SHP77 (cell line): Measurements from ENCODE around the gene KIF12.

Experiments
- DNase-seq, 2 experiments: peaks; one replicate each; lab custom pipeline; 2025; lab: John Stamatoyannopoulos, UW

The KIF12 gene

DNA sequence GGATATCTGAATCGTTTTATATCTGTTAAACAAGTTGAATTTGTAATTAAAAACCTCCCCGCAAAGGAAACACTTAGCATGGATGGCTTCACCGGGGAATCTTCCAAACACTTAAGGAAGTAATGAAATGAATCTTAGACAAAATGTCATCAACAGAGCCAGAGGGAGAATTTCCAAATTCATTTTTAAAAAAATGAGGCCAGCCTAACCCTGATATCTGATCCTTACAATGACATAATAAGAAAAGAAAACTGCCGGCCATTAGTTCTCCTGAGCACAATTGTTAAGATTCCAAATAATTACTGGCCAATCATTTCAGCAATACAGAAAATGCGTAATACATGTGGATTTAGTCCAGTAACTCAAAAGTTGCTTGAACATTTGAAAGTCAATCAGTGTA, 6.1 kb upstream of the KIF12 start:
- no peak for DNase-seq

- no peak for DNase-seq
Observed at GRCh38 chr9:114102484-114102883, 3.4 kb upstream of the KIF12 start.

GRCh38 chr9:114100536-114100935, 1.4 kb upstream of the KIF12 start:
- DNase-seq, result no peak

- no peak for DNase-seq
Observed at GRCh38 chr9:114099669-114100270, 678 bp upstream of the KIF12 start.

DNA sequence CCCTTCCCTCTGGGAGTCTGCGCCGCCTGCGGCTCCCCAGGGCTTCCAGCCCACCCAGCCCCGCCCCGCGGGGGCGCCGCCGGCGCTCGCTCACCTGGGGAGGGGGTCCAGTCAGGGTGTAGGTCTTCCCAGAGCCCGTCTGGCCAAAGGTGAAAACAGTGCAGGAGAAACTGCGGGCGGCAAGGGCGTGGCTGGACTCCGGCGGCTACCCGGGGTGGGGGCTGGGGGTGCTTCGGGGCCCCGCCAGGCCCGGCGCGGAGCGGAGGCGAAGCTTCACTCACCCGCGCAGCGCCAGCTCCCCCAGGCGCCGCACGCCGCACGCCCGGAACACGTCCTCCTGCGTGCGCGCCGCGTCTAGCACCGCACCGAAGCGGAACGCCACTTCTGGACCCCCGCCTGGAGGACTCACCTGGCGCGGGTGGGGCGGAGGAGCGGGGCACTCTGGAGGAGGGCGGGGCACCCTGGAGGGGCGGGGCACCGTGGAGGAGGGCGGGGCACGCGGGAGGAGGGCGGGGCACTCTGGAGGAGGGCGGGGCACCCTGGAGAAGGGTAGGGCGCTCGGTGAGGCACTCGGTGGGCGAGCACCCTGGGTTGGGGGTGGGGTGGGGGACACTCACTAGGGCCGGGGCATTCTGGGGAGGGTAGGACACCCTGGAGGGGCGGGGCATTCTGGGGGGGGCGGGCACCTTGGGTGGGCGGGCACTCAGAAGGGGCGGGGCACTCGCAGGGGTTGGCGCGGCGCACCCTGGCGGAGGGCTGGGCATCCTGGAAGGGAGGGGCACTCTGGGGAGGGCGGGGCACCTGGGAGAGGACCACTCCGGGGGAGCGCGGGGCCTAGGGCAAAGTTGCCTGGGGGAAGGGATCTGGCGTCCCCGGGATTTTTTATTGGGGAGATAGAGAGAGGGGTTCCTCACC, 814 bp downstream of the KIF12 start:
- DNase-seq, result no peak

DNA sequence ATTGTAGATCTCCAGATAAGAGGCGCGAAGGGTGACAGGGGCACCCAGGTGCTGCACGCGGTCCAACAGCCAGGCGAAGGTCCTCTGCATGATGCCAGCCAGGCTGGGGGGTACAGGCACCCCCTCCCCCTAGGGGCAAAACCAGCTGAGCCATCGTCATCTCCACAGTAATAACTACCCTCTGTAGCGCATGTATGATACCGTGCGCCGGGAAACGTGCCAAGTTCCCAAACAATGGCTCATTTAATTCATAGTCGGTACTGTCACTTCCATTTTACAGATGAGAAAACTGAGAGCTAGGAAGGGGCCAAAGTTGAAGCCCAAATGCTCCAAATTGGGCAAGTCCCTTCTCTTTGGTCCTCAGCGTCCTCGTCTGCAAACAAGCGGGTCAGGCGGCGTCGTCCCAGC, 1.5 kb downstream of the KIF12 start:
- DNase-seq, result no peak

DNA sequence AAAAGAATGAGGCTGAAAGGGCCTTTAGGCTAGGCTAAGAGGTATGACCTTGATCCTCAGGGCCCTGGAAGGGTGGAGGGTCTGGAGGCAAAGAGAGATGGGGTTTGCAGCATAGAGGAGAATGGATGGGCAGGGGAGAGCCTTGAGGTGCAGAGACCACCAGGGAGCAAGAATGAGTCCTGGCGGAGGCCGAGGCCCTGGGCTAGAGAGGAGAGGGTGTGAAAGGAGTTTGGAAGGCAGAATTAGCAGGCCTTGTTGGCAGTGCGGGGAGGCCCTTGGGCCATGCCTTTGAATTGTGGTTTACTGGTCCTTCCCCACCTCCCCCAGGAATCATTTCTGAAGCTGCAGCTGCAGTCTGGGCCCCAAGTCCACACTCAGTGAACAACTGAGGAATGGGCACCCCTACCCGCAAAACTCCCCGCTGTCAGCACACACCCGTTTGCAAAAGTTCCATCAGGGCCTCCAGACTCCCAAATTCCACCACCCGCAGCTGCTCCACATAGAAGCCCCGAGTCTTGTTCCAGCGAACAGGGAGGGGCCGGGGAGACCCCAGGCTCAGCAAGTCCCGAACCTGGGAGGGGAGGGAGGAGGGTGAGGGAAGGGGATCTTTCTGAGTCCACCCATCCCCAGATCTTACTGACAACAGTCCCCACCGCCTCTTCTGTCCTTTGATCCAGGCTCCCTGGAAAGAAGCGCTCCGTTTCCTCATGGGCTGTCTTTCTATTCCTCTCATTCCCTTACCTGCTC, 2.1 kb downstream of the KIF12 start:
- no peak for DNase-seq

- no peak for DNase-seq
Observed at GRCh38 chr9:114096041-114096511, 3.0 kb downstream of the KIF12 start.

- DNase-seq, result no peak
Observed at GRCh38 chr9:114094971-114095370, 4.1 kb downstream of the KIF12 start.

GRCh38 chr9:114093761-114094505, 5.2 kb downstream of the KIF12 start:
- no peak for DNase-seq

GRCh38 chr9:114093031-114093471, 6.0 kb downstream of the KIF12 start:
- no peak for DNase-seq

DNA sequence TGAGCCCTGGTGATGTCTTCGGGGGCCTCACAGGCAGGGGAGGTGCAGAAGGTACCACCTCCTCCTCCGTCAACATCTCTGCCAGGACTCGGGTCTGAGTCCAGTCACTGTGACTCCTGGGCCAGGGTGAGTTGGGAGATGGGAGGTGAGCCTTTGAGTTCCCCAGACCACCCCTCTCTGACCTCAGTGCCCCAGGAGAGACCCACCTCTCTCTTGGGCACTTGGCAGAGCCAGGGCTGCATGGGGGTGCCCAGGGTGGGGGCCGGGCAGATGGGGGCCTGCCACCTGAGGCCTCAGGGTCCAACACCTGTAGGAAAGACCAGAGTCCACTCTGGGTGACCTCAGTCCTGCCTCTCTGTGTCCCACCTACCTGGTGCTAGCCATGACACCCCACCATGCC, 6.8 kb downstream of the KIF12 start:
- DNase-seq, result no peak

GRCh38 chr9:114091711-114092110, 7.4 kb downstream of the KIF12 start:
- no peak for DNase-seq

DNA sequence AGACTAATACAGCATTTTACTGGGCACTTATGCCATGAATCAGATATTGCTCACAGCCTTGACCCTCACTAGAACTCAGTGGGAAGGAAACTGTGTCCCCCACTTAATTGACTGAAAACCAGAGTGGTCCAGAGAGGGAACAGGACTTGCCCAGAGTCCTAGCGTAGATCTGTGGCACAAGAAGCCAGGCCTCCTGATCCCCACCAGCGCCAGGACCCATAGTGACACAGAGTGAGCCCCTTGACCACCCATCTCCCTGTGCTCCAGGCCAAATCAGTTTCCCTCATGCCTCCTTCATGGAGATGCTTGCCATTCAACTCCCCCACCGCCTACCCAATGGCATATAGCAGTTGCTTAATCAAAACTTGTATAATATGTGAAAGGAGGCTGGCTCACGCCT, 8.3 kb downstream of the KIF12 start:
- no peak for DNase-seq

DNA sequence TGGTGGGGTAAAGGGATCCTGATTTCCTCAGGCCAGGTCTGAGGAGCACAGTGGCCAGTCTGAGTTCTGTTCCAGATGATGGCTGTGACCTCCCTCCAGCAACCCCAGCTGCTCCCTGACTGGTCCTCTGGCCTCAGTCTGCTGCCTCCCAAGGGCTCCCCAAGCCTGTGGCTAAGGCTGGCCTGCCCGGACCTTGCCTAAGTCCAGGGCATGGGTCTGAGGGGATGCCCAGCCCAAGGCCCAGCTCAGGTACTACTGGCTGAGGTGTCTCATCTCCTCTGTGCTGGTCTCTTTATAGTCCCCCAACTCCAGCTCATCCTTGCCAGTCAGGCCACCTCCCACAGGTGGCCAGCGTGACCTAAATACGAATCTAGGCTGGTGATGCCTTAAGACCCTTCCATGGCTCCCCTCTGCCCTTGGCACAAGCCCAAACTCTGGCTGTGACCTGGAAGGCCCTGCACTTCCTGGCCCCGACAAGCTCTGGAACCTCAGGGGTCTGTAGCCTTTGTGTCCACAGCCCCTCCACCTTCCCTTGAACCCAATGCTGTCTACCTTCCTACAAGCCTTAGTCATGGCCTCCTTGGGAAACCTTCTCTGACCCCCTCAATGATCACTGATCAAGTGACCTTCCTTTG, 9.8 kb downstream of the KIF12 start:
- no peak for DNase-seq

- no peak for DNase-seq
Observed at GRCh38 chr9:114088571-114089170, 10.4 kb downstream of the KIF12 start.

GRCh38 chr9:114087721-114088120, 11.4 kb downstream of the KIF12 start:
- no peak for DNase-seq

GRCh38 chr9:114086607-114087006, 12.5 kb downstream of the KIF12 start:
- DNase-seq, result no peak

DNA sequence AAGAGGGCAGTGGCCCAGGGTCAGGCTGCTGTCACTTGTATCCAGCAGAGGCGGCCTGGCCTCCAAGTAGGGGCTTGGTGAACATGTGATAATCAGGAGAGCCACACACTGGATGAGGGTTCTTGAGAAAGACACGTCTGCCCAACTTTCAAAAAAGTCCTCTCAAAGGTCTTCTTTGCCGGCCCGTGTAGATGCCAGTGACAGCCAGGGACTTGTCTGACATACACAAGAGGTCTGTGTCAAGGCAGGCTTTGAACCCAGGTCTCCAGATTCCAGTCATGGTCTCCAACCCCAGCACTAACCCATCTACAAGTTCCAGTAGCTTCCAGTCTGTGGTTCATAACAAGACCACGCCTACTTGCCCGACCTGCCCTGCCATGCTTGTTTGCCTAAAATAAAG, 13.1 kb downstream of the KIF12 start:
- no peak for DNase-seq

- DNase-seq, result no peak
Observed at GRCh38 chr9:114085387-114085789, 13.7 kb downstream of the KIF12 start.
